HG02938 (cell line): ENCODE results near the gene DOCK10.
"Not testable (repeated sequence)": the region's sequence is repeated elsewhere in the genome, so short reads cannot be mapped to it uniquely, and the experiment has no call there.

Source experiments
- ATAC-seq: cut with Tn5 transposase; IDR thresholded peaks from one replicate; pipeline ENCODE4 v1.9.1; 2021; ENCODE audit warnings: mild to moderate bottlenecking, moderate library complexity; ENCODE audit not compliant: unreplicated experiment

The DOCK10 gene

DNA sequence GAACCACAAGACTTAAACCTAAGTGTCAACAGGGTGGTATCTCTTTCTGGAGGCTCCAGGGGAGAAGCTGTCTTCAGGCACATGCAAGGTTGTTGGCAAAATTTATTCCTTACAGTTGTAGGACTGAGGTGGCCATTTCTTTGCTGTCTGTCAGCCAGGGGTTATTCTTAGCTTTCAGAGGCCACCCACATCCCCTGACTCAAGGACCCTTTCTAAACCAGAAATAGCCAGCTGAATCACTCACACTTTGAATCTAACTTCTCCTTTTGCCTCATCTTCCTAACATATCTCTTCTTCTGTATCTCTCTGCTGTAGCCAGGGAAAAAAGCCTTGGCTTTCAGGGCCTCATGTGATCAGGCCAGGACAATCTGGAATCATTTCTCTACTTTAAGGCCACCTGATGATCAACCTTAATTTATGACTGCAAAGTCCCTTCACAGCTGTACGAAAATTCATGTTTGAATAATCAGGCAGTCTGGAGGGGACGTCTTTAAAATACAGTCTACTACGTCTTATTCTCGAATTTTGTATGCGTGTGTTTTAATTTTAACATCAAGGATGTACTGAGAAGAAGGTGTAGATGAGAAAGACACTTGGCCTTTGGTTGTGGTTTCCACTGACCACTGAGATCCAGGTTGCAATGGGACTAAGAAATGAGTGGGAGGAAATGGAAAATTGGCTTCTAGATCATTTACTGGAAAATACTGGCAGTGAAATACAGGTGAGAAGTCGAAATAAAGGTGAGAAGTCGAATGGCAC is 90.4 kb downstream of the DOCK10 start:
- peak; percentile 19 for ATAC-seq

DNA sequence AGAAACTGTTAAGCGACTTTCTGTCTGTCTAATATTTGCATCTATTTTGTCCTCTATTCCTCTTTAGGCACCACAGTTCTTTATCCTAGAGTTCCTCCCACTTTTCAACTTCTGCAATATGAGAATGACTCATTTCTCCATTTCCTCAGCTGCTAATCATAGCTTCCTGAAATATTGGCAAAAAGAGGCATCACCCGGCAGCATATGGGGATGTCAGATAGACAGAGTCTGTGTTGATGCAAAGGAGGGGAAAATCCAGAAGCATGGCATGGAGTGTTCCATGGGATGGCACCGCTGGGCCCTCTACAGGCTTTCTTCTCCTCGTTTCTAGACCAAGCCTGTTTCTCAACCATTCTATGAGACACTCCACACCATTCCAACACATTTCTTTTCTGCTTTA is 93.4 kb downstream of the DOCK10 start:
- no peak for ATAC-seq

DNA sequence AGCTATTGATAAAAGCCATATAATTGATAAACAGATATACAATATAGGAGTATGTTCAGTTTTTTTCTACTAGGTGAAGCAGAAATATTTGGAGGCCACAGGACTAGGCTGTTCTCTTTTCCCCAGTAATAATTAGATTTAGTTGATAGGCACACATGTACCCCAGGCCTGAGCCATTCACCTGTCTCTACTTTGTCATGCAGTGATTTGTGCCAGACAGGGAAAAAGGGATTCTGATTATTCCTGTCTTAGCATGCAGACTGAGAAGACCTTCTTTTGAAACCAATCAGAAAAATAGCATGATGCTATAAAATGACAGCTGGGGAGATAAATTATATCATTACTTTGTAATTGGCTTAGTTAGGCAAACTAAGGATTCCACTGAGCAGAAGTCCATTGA is 94.3 kb downstream of the DOCK10 start:
- ATAC-seq = no peak

DNA sequence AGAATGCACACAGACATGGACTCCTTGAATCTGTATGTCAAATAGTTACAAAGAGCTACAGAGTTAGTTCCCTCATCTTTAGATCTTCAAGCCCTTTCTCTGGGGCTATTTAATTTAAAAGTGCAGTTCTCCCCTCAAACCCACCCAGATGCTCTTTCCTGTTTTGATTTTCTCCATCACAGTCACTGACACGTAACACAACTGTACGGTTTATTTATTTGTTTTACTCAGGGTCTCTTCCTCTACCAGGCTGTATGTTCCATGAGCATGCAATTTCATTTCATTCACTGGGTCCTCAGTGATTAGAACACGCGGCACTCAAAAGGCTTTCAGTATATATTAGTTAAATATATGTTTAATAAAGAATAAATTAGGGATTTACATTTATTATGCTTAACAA is 94.7 kb downstream of the DOCK10 start:
- ATAC-seq = no peak

DNA sequence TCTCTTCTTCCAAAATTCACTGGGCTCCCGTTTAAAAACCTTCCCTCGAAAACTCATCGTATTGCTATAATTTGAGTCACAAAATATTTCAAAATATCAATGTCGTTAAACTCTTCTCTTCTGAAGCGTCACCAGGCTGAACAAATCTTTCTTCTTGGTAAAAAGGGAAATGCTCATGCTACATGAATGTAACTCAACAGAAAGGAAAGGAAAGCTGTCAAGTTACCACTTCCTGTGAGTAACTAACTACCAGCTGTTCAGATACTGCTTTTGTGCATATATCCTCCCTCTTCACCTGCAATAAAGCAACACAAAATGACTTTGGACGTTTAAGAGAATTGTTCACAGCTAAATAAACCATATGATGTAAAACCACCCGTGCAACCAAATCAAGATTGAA is 95.4 kb downstream of the DOCK10 start:
- ATAC-seq = peak; percentile 79

DNA sequence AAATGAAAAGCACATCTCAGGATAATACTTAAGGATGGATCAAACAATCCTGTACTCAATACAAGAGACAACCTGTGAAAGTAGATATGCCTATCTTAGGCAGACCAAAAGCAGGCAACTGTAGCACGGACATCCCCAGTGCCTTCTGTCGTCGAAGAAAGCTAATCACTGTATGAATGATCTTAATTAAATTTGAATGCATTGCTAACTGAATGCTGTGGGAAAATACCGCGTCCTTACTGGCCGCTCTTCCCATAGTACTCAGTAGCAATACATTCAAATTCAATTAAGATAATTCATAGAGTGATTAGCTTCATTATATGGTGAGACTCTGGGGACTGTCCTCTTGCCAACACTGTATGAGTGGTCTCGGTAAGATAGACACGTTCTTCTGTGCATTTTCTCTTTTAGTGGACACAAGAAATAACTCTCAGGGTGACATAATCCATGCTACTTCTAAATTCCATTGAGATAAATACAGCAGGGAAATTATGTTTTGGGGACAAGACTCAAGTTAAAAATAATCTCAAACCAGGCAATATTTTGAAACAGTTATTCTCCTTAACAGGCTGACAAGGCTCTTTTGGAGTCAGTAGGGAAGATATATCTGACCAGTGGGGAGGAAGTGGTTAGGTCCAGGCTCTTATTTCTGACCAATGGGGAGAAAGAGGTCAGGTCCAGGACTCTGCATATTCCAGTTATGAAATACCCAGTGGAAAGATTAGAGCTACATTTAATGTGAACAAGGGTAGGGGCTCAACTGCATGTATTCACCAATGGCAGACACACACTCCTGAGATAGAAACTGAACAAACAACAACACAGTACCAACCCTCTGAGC is 97.3 kb downstream of the DOCK10 start:
- ATAC-seq = no peak

DNA sequence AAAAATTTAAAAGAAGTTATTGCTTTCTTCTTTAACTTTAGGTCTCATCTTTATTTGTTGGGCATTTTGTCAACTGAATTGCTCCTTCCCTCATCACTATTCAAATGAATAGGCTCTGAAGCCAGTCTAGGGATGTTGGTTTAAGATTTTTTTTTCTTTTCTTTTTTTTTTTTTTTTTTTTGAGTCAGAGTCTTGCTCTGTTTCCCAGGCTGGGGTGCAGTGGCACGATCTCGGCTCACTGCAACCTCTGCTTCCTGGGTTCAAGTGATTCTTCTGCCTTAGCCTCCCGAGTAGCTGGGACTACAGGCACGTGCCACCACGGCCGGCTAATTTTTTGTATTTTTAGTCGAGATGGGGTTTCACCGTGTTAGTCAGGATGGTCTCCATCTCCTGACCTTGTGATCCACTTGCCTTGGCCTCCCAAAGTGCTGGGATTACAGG is 98.6 kb downstream of the DOCK10 start:
- ATAC-seq = not testable (repeated sequence)

DNA sequence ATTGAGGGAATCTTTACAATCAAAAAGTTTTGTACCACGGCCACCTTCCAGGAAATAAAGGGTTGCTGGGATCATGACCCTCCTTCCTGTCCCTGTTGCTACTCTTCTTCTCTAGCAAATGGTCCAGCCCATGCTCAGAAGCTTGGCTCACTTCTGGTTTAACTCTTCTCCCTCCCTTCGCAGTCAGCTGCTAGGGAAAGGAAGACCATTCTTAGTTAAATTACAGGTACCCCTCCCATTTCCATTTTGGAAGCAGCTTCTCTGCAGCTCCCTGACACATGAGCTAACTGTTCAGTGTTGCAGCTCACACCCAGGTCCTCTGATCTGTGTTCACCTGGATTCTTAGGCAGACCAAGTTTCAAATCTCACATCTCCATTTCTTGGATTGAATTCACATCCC is 100.3 kb downstream of the DOCK10 start:
- ATAC-seq = no peak

DNA sequence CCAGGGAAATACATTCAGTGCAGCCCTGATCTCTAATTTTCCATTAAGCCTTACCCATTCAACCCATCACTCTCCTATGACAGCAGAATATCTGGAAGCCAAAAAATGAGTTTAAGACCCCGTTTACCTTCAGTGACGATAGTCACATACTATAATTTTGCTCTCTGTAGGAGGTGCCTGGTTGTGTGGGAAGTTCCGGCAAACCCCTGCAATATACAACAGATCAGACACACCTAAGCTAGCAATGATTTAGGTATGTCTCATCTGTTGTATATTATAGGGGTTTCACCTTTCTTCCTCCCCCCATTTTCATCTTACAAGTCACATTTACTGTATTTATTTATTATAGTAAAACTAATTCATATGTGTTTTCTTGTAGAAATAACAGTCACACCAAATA is 101.7 kb downstream of the DOCK10 start:
- no peak for ATAC-seq

DNA sequence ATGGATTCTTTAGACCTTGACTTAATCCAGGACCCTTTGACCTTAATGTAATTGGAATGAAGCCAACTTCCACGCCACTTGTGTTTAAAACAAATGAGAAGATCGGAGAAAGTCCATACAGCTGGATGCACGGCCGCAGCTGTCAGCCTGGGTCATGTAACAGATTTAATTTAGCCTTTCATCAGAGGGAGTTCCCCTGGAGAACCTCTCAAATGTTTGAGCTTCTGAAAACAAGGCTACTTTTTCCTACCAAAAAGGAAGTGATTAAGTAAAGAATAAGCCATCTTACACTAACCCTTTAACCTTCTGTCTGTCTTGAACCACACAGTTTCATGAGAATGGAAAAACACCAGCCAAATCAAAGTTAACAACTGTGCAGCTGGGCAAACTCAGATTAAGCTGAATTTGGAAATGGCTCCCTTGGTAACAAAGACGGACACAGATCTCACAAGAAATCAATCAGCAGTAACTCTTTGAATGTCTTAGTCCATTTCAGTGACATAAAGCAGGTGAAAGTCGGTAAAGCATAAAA is 103.6 kb downstream of the DOCK10 start:
- ATAC-seq = peak; percentile 31

DNA sequence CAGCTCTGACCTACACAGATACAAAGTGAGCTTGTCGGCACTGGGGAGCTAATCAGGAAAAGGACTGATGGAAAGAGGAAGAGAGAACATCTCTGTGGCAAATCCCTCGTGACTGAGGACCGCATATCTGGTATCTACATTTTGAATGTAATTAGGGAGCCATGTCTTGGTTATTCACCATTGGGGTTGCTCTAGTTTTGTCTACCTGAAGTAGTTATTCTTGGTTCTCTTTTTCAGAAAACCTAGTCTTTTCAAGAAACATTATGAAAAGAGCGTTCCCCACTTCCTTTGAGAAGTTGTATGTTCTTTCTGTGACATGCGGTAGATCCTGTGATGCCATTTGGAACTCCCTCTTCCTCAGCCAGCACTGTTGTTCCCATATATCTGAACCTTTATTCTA is 104.4 kb downstream of the DOCK10 start:
- ATAC-seq = peak; percentile 96

DNA sequence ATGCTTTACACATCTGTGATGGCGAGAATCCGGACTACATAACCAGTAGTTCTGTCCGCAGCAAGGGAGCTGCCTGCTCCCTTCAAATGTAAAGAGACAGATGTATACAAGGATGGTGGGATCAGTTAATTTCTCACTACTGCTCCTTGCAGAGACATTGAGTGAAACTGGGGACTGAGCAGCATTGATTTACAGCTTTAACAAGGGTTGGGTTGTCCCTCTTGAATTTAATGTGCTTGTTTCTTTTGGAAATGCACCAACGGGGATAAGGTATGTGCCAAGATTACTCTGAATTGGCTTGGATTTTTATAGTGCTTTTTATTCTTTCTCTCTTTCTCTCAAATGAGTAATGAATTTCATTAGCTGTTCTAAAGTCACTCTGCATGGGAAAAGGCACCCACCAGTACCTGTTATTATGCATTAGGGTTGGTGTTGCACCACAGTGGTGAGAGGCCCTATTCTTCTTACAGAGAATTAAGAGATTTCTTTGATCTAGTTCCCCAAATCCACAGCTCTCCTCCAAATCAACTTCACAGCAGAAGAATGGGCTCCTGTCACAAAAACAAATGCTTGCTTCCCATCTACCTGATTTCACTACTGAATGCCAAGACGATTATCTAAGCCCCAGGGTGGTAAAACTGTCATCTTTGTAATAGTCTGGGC is 107.6 kb downstream of the DOCK10 start:
- ATAC-seq = no peak

DNA sequence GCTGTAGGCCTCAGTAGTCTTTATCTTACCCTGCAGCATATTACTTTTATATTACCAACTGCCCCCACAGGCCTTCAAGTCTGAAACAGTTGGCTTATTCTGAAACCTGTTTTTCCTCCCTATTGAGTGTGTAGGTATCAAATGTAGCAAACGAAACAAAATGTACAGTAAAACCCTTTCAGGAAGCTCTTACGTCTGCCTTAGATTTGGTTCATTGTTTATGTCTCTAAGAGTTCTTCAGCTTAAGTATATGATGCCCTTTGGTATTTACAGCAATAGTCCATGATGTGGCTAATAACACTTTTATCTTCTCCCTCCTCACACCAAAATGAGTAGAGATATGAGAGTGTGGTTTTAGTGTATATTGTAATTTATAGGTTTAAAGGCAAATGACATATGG is 108.8 kb downstream of the DOCK10 start:
- ATAC-seq = no peak

DNA sequence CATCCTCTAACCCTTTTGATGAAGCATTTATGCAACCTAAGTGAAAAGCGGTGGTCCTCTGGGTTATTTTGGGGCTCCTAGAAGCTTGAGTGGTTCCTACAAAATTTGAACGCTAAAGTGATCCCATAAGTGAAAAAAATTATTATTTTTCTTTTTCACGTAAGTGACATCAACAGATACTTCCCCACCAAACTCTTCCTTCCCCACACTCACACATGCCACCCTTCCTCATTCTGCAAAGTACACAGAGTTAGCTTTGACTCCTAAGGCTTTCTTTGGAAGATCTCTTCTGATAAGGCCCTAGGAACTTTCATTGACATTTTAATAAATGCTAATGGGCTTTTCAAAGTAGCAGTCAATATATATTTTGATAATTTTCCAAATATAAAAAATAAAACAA is 109.7 kb downstream of the DOCK10 start:
- no peak for ATAC-seq

DNA sequence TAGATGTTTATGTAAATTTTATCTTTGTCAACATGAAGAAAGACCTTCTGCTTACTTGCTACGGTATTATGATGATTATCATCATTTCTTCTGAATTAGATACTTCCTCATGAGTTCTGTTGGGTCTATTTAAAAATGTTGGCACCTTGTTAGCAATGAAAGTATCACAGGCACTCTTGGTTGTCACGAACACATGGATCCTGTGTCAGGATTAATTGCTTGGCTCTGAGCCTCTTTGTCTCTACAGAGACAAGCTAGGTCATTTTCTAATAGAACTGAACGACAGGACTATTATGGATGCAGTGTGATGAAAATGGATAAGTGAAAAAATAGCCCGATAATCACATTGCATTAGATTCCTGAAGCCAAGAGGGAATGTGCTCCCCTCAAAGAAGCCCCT is 110.3 kb downstream of the DOCK10 start:
- no peak for ATAC-seq

DNA sequence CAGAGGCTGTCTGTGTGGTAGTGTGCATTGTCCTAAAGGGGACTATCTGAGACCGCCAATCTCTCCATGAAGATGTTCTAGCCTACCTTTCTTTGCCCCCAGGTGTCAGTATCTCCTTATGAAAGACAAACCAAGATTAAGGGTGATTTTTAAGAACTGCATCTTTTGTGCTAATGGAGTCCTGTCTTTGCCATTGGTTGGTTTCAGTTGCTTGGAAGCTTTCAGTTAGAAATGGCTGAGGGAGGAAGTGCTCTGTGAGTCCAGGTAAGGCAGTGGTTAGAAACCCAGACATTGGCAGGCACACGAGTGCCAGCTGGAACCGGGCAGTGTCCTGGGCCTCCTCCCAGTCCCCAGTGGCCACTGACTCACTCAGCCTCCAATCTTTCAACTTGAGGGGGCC is 111.3 kb downstream of the DOCK10 start:
- ATAC-seq = no peak

DNA sequence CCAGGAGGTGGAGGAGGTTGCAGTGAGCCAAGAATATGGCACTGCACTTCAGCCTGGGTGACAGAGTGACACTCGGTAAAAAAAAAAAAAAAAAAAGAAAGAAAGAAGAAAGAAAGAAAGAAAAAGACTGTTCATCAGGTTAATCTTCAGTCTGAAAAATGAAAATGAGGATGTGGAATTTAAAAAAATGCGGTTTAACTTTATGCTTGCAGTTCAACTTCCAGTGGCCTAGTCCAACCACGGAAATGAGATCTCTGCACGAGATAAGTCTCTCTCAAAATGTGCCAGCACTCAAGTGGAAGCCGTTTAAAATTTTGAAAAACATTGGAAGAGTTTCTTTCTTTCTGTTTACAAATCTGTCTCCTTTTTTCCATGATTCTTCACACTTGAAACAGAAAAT is 112.1 kb downstream of the DOCK10 start:
- ATAC-seq = no peak

DNA sequence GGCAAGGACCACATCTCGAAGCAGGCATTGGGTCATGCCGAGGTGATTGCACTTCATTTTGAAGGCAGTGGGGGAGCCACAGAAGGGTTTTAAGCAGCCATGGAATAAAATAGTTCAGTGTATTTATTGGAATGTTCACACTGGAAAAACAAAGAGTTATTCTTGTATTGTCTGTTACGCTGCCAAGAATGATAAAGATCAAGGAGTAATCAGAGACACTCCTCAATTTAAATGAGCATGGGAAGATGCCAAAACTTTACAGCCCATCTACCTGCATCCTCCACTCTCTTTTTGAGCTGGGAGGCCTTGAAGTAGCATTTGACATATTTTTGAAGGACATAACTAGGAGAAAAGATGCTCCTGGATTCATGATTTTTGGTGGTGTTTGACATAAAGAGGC is 112.8 kb downstream of the DOCK10 start:
- no peak for ATAC-seq

DNA sequence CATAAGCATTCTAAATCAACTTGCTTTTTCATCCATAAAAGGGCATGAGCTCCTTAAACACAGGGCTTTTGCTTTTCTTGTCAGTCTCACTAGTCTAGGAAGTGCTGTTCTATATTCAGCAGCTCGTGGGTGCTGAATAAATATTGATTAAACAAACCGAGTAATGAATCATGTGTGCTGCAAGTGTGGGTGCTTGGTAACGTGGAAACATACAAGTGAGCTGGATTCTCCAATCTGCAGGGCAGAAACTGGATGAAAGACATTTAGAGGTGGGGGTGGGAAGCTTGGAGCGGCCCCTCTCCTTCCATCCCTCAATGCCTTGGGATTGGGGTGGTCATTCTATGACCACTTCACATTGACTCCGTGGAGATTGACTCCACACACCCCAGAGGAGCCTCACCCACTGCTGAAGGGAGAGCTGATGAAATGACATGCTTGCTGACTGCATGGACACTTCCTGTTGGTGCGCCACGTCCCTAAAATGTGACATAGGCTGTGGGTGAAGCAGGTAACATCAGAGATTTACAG is 114.6 kb downstream of the DOCK10 start:
- ATAC-seq = no peak

DNA sequence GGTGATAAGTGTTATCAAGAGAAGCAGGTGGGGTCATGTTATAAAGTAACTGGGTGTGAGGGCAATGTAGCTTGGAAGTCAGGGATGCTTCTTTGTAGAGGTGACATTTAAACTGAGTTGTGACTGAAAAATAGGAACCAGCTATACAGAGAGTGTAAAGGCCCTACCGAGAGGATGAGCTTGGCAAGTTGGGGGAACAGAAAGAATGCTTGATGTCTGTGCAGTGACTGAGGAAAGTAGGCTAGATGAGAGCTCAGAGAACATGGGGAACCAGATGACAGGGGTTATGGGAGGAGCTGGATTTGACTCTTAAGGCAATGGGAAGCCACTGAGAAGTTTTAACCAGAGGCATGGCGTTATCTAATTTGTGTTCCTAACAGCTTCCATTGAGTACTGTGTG is 115.3 kb downstream of the DOCK10 start:
- ATAC-seq = no peak

DNA sequence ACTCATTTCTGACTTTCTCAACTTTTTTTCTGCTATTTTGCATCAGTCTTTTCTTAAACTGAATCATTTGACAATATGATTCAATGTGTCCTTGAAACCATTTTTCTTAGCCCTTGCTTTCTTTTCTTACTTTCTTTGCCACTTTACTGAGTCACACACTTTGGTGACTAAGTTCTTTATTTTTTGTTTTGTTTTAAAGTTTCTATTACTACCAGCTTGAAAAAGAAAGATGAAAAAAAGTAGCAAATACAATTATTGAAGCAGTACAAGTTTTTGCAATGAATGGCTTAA is 116.5 kb downstream of the DOCK10 start:
- peak; percentile 32 for ATAC-seq
